ENCODE data around the gene NOS1. TPM values are rescaled to one million over a fixed set of nuclear protein-coding genes. Genes with fewer than 3 reads are reported as not detected.

The NOS1 gene
- polyA plus RNA-seq, 12 donors: 0.18 to 4.6 (median 0.93) TPM; not detected in 1

DNA sequence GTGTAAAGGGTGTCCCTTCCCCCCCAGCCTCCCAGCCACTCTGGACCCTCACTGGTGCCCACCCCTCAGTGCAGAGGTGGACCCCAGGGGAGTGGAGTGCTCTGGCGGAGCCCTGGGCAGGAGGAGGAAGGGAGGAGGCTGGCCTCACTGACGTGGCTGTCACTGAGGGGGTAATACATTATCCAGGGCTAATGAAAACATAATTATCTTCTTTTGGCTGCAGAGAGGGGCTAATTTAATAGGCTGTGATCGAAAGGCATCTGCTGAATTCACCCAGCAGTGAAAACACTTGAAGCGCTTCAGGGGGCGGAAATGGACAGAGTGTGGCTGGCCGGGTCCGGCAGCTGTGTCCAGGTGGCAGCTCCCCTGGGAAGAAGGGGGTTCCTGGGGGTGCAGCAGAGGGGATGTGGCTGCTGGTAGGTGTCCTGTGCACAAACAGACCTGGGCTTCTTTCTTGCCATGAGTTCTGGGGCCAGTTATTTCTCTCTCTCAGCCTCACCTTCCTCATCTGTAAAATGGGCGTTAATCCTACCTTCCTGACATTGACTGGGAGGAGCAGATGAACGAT, 3.7 kb upstream of the NOS1 start:
- DNase-seq: no peak

DNA sequence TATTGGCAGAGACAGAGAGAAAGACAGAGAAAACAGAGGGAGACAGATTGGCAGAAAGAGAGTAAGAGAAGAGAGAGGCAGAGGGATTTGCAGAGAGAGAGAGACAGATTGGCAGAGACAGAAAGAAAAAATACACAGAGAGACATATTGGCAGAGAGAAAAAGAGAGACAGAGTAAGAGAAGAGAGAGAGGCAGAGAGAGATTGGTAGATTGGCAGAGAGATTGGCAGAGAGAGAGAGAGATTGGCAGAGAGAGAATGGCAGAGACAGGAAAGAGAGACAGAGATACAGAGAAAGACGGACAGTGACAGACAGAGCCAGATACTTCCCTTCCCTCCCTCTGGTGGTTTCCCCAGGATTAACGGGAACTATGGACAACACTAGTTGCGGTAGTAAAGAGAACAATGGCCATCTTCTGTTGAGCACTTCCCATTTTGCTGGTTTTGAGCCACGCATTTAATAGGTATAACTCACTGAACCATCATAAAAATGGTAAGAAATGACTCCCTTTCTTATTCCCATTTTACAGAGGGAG, 2.6 kb upstream of the NOS1 start:
- DNase-seq: no peak

DNA sequence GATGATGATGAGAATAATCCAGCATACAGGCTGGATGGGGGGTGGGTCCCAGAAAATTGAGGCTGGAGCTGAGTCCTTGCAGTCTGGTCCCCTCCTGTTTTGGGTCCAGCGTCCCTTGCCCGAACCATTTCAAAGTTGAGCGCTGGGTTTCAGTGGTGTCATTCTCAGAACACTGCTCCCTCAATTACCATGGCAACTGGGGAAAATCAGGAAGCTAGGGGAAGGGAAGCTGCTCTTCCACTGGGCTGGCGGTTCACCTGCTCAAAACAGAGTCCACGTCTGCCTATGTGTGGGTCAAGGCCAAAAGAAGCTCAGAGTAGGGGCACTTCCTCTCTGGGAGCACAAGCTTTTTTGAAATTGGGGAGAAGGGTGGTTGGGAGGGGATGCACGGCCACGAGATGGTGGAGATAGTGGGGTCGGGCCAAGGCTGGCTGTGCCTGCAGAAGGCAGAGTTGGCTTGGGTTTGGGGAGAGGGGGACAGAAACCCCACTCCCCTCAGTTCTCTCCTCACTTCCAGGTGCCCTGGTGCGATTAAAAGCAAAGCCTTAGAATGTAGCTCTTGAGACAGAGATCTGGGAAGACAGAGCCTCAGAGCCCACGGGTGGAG, 1.7 kb upstream of the NOS1 start:
- no peak for DNase-seq

DNA sequence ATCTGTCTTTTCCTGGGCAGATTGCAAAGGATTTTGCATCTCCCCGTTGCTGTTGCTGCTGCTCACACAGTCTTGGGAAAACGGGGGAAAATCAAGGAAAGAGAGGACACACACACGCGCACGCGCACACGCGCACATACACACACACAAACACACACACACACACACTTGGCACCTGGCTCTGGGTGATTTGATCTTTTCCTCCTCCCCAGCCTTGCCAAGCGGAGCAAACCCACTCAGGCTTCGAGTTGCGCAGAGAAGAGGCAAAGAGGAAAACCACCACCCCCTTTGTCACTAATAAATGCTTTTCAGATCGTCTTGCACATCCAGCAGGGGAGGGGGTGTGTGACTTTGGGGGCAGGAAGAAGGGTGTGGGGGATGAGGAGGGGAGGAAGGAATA, 965 bp upstream of the NOS1 start:
- DNase-seq: no peak

DNA sequence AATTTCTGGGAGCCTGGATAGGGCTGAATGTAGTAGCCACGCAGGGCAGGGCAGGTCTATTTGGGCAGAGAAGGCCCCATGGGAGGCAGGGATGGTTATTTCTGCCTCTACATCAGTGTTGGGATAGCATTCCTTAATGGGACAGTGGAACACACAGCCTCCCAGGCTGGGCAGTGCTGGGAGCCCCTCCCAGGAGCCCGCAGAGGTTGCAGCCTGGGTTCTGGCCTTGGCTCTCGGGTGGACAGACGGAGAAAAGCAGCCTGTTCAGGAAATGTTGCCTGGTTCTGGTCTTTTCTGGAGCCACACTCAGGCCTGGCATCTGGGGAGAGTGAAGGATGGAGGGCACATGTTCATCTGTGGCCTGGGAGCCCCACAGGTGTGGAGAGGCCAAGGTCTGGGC, 479 bp upstream of the NOS1 start:
- DNase-seq: no peak

DNA sequence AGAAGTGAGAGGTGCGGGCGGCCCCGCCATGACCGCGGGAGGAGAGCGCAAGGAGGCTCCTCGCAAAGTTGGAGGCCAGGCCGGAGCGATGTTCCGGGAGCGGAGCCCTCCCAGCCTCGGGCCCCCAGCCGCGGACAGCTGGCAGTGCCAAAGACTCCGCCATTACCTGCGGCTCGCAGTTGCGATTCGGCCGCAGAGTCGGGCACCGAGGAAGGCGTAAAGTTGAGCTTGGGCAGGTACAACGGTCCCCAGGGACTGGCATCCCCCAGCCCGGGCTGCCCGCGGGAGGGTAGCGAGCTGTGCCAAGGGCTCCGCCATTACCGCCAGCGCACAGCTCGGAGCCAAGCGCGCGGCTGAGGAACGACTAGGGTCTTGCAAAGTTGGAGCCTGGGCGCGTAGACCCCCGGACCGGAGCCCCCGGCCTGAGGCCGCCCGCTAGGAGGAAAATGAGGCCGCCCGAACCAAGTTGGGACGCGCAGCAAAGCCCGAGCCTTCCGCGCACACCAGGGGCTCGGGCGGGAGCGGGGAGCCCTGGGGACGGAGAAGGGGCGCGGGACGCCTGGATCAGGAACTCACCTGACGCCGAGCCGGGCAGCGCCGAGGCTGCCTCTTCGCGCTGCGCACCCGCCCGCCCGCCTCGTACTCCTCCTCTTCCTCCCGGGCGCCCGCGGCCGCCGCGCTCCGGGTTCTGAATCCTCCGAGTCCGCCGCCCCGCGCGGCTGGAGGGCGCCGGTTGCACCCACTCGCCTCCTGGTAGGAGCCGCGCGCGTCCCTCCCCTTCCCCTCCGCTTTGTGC, 677 bp downstream of the NOS1 start:
- no peak for DNase-seq

DNA sequence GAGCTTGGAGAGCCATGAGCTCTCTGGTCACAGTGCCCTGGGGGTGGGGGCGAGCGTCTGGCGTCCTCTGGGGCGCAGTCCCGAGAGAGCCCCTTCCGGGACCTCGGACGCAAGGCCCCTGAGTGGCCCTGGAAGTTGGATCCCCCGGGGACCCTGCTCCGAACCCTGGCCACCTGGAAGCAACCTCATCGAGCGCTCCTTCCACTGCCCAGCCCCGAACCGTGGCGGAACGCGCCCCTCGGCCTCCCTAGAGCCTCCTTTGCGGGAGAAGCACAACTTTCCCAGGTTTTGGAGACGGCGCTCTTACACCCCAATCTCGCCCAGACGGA, 1.2 kb downstream of the NOS1 start:
- no peak for DNase-seq

DNA sequence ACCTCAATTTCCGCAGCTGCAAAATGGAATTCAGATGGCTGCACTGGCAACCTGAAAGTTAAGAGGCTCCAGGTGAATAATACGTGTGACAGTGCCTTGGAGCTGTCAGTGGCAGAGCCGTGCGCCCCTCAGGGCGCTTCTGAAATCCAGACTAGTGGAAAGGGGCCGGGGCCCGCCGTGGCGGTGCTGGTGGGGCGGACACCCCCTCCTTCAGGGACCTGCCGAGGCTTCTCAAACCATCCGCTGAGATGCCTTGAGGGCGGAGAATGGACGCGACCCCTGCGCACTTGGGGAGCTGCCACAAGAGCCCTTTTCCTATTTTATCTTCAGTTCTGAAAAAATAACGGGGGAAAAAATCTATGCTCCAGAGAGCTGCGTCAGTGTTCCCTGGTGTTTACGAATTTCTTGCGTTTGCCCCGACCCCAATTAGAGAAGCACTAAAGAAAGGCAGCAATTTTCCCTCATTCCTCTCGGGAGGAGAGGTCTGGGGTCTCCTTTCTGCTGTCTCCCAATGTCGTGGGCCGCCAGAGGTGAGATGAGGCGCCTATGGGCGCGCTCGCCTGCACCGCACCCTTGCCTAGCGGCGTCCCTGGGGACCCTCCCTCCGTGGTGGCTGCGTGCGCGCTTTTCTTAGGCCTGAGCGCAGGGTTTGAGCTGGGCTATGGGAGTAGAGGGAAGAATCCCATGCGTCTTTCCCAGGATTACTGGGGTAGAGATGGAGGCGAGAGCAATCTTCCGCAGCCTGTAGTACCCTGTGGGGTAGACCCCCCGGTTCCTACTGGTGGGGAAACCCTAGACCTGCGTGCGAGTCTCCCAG, 2.2 kb downstream of the NOS1 start:
- no peak for DNase-seq

DNA sequence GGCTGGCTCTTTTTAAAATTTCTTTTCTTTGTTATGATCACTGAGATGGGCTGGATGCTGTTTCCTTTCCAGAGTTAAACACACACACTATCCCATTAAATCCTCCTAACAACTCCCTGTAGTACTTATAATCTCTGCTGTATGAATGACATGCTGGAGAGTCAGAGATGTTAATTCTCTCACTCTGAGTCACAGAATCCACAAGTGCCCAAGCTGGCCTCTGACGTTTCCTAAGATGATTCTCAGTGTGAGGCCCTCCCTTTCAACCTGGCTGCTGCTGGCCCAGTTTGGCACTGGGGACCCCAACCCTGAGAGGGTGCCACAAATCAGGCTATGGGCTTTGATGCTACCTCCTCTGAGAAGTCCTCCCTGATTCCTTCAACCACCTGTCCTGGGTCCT, 5.4 kb downstream of the NOS1 start:
- no peak for DNase-seq

DNA sequence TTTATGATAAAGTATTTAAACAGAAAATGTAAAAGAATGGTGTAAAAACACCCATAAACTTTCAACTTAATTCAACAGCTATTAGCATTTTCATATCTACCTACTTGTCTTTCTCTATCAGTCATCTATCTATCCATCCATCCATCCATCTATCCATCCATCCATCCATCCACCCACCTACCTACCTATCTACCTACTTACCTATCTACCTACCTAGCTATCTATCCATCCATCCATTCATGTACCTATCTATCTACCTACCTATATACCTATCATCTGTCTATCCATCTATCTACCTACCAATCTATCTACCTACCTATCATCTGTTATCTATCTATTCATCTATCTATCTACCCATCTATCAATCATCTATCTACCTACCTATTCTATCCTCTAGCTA, 8.5 kb downstream of the NOS1 start:
- no peak for DNase-seq

DNA sequence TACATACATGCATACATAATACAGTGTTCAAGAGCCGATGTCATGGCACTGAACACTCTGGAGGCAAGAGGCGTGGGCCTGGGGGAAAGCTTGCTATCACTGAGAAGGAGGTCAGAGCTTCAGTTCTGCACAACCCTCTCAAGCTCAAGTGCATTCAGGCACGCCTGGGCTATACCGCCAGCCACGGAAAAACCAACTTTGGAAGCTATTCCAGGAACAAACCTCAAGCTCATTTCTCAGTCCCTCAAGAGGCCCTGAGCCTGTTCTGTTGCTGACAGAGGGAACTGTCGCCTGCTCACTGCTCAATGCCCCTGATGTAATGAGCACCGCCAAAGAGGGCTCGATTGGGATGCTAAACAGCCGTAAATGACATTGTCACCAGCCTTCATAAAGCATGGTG, 9.2 kb downstream of the NOS1 start:
- DNase-seq: no peak

DNA sequence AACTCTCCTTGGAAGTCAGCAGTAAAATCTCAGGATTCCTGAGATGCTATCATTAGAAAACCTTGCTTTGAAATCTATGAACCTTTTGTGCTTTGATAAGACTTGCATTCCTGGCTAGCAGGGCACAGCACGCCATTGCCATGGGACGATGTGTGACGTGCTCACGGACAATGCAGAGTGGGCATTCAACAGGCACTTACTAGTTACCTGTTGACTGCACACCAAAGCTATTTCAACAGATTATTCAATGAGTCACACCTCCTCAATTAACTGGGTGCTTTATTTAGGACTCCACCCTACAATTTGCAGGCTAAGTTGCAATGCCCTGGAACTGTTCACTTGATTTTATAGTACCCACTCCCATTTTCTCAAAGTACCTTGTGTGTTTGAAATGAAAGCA, 11.3 kb downstream of the NOS1 start:
- DNase-seq: no peak

DNA sequence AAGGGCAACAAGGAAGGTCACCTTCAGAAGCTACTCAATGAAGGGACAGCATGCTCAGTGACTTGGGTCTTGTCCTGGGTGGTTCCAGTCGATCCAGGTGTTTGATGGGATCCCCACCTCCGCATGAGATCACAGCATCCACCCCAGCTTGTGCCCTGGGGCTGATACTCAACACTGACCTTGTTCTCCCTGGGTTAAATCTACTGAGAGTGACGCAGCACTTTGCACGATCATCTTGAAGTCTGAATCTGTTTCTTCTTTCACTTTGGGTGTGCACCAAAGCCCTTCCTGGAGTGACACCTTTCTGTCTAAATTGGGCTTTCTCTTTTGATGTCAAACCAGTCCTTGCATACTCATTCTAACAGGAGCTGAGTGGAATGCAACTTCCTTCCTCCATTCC, 13.8 kb downstream of the NOS1 start:
- no peak for DNase-seq

DNA sequence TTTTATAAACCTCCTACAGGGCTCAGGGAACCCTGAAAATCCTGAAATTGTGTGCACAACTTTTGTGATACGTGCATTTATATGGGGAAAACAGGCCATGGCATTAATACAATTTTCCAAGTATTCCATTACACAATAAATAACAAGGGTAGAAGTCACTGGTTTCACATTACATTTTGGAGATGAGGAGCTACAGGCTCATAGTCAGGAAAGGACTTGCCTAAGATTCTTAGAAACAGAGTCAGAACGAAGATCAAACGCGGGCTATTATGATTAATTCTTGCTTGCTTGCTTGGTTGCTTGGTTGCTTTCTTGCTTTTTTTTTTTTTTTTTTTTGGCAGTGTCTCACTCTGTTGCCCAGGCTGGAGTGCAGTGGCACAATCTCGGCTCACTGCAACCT, 16.7 kb downstream of the NOS1 start:
- no peak for DNase-seq

DNA sequence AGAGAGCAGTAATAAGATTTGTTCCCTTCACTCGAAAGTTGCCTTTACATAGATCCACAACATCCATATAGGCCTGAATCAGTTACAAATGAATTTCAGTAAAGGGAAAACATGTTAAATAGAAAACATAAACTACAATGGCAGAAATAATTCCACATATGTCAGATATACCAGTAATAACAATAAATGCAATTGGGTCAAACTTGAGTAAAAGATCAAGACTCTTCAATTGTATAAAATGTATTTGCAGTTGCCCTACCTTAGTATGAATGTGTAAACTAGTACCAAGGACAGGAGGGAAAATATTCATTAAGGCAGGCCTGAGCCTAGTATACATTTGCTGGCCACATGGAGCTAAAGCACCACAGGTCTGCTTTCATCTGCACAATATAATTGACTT, 17.6 kb downstream of the NOS1 start:
- no peak for DNase-seq

DNA sequence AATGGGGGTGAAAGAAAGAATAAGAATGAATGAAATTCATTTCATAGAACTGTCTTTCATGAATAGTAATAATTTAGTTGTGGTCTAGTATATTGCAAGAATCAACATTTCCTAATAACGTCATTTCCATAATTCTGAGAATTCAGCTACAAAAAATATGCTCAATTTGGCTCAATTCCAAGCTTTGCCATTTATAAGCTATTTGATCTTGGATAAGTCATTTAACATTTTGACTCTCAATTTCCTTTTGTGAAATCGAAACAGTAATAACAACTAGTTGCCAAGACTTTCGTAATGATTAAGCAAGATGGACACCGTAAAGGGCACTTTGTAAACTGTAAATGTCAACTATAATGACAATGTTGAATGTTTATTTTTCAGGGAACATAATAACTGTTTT, 18.1 kb downstream of the NOS1 start:
- DNase-seq: no peak

DNA sequence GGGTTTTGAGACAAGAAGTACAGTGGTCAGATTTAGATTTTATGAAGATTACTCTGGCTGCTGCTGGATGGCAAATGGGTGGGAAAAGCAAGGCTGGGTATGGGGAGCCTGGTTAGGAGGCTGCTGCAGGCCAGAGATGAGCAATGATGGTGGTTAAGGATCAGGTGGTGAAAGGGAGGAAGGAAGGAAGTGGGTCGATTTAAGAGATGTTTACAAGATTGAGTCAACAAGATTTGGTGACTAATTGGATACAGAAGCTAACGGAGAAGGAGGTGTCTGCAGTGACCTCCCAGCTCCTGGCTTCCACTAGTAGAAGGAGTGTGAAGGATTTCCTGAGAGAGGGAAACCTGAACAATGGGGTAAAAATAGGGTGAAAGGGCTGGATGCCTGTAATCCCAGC, 18.7 kb downstream of the NOS1 start:
- DNase-seq: no peak

DNA sequence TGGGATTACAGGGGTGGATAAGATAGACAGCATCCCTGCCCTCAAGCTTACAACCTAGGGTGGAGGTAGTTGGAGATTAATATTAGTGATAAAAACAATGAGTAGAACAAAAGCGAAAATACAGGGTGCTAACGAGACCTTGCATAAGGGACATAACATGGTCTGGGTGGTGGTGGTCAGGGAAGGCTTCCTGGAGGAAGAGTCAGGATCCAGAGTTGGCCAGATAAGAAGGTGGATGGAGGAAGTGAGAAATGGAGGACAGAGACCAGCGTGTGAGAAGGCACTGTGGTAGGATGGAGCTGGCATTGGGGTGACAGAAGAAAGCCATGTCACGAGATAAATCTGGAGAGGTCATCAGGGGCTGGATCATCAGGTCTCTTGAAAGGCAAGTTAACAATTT, 19.2 kb downstream of the NOS1 start:
- no peak for DNase-seq

DNA sequence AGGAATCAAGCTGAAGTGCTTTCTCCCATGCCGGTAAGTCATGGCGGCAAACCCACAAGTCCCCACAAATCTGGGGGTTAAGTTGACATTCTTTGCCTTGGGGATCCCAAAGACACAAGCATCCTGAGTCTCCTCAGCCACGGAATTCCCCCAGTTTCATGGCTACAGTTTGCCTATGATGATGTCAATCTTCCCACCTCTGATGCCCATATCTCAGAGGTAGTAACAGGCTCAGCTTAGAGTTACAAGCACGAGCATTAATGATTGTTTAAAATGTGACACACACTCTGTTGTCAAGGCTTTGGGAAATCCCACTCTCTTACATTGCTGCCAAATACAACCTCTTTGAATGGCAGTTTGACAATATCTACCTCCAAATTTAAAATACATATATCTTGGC, 22.3 kb downstream of the NOS1 start:
- DNase-seq: no peak

DNA sequence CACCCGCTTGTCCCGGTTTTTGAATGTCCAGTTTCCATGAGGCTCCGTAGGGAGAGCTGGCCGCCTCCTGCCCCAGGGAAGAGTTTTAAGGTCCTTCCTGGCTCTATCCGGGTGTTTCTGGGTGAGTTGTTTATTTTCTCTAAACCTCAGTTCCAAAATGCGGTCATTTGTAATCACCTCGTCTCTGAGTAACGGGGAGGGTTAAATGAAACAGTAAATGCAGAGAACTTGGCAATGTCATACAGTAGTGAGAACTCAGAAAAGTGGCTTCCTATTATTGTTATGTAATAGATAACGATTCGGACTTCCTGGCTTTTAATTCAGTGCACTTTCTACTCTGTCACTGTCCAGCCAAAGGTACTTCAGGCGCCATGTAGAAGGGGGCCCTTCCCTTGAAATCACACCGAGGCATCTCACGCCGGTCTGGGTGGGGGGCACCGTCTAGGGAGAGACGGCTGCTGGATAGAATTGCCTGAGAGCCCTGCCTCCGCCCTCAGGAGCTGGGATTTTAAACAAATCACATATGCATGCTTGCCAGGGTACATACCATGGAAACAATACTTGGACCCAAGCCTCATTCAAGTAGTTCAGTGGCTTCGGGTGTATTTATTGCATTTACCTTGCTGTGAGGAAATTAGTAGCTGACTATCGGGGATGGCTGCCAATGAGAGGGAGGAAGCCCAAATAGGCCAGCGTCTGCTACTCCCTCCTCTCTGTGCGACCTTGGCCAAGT, 26.4 kb downstream of the NOS1 start:
- peak; percentile 18 for DNase-seq

DNA sequence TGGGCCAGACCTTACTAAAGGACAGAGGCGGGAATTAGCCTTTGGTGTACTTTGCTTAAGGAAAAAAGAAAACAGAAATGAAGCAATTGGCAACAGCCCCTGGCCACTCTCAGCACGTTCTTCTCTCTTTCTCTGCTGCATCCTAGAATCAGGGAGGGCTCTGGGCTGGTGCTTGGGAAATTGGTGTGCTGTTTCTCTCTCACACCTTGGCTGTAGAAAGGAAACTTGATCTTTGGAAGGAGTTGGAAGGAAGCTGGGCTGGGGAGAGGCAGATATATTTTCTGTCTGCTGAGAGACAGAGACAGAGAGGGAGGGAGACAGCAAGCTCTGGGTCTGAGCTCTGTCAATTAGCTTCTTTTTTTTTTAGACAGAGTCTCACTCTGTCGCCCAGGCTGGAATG, 27.4 kb downstream of the NOS1 start:
- DNase-seq: peak; percentile 11

DNA sequence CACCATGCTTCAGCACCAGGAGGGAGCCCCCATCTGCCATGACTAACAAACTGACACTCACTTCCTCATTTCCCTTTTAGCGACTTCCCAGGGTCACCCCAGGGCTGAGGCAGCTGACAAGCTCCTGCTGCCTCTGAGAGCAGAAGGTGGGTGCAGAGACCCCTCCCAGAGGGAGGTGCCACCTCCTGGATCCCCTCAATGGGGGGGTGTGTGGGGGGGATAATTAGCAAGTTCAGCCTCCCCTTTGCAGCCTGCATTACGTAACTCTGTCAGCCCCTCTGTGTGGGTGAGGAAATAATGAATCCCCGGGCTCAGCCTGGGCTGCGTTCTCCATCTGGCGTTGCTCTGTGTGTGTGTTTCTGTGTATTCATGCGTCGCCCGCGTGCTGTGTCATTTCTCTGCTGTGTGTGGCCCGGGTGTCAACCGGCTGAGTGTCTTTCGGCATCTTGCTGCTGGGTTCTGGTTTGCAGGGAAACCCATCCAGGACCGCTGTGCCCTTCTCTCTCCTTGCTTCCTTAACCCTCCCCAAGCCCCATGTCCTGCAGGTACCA, 28.0 kb downstream of the NOS1 start:
- no peak for DNase-seq
